22Rv1 (cell line): Measurements from ENCODE around the gene NMNAT3.

Source experiments
- ZFX ChIP-seq: fragments of 450-650 bp; IDR thresholded peaks from 2 replicates; pipeline ENCODE4 v1.6.1; 2017; ENCODE audit warnings: antibody characterized with exemption, borderline replicate concordance
- TF ChIP-seq, protein P1 (sequence below): fragments of 450-650 bp; IDR thresholded peaks from 2 replicates; pipeline ENCODE4 v1.5.1; 2017; ENCODE audit warnings: mild to moderate bottlenecking

DNA sequence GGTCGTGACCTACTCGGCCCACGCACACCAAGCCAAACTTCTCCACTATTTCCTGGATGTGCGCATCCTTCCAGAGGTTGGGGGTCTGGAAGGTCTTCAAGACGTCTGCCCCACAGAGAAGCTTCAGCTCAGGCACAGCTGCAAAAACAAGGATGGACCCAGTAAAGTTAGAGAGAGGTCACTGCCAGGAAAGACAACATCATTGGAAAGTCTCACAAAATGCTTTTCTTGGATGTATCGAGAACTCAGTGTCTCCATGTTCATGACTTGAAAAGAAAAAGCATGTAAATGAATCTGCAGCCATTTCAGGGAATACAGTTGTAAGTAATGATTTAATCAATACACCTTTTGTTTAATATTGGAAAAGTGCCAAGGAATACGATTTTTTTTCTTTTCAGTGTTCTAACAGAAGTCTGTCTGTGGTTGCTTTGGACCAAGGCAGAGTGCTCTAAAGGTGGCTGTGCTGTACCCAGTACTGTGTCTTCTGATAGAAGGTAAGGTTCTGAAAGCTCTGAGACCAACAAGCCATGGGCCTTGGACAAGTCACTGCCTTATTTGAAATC lies 116.4 kb downstream of the NMNAT3 start:
- TF ChIP-seq, protein P1, sequence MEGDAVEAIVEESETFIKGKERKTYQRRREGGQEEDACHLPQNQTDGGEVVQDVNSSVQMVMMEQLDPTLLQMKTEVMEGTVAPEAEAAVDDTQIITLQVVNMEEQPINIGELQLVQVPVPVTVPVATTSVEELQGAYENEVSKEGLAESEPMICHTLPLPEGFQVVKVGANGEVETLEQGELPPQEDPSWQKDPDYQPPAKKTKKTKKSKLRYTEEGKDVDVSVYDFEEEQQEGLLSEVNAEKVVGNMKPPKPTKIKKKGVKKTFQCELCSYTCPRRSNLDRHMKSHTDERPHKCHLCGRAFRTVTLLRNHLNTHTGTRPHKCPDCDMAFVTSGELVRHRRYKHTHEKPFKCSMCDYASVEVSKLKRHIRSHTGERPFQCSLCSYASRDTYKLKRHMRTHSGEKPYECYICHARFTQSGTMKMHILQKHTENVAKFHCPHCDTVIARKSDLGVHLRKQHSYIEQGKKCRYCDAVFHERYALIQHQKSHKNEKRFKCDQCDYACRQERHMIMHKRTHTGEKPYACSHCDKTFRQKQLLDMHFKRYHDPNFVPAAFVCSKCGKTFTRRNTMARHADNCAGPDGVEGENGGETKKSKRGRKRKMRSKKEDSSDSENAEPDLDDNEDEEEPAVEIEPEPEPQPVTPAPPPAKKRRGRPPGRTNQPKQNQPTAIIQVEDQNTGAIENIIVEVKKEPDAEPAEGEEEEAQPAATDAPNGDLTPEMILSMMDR = no peak
- TF ChIP-seq ZFX = no peak
